HG02623 (cell line): ENCODE measurements around the gene SERINC2.

Experiments
- ATAC-seq: cut with Tn5 transposase; IDR thresholded peaks from one replicate; pipeline ENCODE4 v1.9.1; 2021; ENCODE audit warnings: moderate library complexity; ENCODE audit not compliant: unreplicated experiment

SERINC2 gene

DNA sequence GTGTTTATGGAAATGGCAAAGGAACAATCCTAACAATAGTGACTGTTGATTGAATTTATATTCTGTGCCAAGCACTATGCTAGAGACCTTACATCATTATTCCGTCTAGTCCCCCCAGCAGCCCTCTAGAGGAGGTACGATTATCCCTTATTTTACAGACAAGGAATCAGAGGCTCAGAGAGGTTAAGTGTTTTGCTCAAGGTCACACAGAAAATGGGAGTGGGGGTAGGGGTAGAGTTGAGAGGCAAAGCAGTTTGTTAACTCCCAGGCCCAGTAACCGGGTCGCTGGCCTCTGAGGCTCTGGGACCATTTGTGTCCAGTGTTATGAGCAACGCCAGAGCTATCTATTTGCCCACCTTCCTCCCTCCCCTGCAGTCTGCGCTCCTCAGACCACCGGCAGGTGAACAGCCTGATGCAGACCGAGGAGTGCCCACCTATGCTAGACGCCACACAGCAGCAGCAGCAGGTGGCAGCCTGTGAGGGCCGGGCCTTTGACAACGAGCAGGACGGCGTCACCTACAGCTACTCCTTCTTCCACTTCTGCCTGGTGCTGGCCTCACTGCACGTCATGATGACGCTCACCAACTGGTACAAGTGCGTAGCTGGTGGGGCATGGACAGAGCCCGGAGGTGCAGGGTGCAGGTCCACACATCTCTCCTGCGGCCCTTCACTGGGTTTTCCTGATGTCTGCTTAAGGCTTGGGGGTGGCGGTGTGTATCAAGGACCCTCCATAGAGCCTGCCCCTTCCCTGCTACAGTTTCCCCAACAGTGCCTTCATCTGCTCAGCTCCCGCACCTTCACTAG is 19.8 kb downstream of the SERINC2 start:
- ATAC-seq: no peak

DNA sequence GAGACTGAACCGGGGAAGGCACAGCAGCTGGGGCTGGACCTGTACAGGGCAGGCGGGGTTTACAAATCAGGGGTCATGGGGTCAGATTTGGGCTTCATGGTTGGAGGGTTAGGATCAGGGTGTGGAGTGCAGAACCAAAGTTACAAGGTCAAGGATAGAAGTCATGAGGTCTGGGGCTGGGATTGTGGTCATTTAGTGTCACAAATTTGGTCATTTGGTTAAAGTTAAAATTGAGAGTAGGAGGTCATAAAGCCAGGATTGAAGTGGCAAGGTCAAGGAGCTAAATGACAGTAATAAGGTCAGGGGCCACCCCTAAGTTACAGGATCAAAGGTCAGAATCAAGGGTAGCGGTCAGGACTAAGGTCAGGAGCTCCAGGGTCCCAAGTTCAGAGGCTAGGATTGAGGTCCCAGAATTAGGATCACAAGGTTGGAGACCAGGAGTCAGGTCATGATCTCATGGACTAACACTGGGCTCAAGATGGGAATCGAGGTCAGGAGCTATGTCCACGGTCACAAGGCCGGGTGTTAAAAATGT is 20.4 kb downstream of the SERINC2 start:
- ATAC-seq: no peak

DNA sequence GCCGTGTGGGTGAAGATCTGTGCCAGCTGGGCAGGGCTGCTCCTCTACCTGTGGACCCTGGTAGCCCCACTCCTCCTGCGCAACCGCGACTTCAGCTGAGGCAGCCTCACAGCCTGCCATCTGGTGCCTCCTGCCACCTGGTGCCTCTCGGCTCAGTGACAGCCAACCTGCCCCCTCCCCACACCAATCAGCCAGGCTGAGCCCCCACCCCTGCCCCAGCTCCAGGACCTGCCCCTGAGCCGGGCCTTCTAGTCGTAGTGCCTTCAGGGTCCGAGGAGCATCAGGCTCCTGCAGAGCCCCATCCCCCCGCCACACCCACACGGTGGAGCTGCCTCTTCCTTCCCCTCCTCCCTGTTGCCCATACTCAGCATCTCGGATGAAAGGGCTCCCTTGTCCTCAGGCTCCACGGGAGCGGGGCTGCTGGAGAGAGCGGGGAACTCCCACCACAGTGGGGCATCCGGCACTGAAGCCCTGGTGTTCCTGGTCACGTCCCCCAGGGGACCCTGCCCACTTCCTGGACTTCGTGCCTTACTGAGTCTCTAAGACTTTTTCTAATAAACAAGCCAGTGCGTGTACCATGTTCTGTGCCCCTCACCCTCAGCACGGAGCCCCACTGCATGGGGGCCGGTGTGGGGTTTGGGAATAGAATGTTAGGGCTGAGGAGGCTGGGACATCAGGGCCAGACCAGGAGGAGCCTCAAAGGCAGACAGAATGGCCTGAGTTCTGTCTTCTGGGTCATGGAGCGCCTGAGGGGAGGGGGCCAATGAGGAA is 21.3 kb downstream of the SERINC2 start:
- no peak for ATAC-seq

DNA sequence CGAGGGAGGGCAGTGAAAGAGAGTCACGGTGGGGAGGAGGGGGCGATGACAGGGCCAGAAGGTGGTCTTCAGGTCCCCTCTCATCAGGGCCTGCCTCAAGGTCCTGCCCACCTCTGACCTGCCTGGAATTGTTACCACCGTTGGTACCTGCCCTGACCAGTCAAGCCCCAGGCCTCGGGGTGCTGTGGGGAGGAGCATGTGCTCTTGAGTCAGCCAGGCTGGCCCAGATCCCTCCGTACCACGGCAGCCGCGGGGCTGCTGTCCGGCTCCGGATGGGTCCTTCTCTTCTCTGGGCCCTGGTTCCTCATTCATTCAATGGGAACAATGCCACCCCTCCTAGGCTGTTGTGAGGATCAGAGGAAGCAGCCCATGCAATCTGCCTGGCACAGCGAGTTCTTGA is 22.0 kb downstream of the SERINC2 start:
- no peak for ATAC-seq

DNA sequence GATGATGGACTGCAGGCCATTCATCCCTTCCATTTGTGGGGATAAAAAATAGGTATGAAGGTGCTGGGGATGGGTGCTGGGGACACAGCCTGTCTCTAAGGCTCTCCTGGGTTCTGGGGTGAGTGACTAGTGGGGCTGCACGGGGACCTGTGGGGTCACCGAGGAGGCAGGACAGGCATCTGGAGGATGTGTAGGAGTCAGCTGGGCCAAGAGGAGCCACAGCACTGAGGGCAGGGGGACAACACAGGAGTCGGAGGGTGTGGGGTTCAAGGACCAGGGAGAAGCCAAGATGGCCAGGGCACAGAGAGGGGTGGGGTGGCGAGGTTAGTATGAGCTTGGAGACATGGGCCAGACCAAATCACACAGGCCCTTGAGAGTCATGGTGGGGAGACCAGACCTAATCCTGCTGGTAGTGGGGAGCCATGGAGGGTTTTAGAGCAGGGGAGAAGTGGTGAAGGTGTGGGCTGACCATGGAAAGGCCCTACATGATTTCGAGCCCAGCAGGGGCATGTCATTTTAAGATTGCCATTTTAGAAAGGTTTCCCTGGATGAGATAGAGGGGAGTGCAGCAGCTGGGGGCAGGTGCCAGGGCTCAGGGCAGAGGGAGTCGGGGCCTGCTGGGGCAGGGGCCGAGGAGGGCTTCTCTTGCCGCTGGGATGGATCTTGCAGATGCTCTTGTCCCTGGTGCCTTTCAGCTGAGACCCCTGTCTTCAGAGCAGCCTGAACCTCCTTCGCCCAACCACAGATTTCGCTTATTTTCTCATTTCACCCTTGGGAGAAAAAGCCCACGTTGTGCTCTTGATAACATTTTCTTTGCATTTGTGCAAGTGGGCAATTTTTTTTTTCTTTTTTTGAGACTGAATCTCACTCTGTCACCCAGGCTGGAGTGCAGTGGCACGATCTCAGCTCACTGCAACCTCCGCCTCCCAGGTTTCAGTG is 22.7 kb downstream of the SERINC2 start:
- ATAC-seq: no peak

DNA sequence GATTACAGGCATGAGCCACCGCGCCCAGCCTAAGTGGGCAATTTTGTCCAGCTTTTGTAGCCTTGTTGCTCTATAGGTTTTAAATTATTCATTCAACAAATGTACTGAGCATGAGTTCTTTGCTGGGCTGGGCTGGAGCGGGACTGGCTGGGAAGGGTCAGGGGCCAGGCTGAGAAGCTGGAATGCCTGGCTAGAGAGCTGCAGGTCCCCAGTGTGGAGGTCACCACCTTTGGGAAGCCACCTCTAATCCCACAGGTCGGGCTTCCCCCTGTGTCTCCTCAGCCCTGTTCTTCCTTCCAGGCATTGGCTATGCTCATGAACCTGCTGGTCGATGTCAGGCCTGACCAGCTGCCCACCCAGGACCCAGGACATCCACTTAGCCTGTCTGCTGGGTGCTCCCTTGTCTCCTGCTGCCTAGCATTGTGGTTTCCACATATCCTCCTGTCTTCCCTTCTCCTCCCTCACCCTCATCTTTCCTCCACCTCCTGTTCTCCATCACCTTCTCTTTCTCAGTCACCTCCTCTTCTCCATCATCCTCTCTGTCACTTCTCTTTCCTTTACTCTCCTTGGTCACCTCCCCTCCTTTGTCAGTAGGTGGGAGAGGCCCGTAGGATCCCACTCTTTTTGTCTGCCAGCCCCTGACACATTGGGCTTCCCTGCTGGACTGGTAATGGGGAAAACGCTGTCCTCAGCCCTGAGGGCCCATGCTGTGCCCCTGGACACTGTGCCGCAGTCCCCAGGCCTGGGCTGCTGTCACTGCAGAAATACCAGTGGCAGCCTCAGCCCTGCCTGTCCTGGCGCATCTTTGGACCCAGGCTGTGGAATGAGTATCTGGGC is 23.8 kb downstream of the SERINC2 start:
- ATAC-seq: no peak

DNA sequence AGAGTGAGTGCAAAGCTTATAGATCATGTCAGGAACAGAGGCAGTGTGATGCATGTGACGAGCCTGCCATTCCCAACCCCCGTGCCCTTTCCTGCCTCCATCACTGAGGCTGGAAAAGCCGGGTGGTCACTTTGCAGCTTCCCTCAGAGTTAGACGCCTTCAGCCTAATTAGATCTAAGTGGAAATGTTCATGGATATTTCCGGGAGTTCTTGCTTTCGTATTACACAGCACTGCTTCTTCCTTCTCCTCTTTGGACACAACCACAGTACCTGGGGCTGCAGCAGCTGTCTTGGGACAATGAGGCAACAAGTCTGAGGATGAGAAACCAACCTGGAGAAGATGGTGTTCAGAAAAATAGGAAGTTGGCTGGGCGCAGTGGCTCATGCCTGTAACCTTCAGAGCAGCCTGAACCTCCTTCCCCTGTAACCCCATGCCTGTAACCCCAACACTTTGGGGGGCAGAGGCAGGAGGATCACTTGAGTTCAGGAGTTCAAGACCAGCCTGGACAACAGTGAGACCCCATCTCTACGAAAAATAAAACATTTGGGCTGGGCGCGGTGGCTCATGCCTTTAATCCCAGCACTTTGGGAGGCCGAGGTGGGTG is 24.5 kb downstream of the SERINC2 start:
- ATAC-seq: no peak

DNA sequence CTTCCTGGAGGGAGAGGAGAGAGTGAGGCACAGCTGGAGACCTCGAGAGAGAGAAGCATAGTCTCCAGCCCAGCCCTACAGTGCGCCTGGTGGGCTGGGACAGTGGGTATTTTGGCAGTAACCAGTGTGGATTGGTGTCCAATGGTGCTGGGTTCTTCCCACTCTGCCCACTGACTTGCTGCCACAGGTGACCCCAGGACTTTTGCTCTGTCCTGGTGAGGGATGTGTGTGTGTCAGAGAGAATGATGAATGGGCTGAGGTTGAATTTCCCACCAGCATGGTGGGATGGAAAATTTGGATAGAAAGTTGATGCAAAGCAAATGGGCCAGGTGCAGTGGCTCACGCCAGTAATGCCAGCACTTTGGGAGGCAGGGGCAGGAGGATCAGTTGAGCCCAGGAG is 26.3 kb downstream of the SERINC2 start:
- ATAC-seq: no peak

DNA sequence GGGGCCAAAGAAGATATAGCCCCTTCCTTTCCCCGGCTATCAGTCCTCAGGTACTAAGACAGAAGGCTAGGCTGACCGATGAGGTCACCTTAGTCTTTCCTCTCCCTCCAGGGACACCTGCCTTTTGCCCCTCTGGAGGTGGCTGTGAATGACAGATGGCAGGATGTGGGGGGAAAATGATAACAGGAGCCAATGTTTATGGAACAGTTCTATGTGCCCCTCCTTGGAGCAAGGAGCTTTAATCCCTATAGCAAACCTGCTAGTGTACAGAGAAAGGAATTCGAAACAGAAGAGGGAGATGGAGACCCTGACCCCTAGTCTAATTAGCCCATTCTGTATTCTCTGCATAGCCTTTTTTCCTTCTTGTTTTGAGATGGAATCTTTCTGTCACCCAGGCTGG is 28.1 kb downstream of the SERINC2 start:
- no peak for ATAC-seq

DNA sequence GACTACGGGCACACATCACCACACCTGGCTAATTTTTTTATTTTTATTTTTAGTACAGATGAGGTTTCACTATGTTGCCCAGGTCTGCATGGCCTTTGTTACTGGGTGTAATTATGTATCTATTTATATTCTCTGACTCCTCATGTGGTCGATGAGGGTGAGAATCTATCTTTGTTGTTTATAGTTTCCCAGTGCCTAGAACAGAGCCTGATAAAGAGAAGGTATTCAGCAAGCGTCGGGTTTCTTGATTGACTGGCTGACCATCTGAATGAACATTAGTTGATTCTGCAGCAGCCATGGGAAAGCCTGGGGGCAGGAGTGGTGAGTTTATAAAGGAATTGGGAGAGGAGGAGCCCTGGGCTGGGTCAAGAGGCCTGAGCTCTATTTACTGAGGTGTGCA is 28.5 kb downstream of the SERINC2 start:
- no peak for ATAC-seq

DNA sequence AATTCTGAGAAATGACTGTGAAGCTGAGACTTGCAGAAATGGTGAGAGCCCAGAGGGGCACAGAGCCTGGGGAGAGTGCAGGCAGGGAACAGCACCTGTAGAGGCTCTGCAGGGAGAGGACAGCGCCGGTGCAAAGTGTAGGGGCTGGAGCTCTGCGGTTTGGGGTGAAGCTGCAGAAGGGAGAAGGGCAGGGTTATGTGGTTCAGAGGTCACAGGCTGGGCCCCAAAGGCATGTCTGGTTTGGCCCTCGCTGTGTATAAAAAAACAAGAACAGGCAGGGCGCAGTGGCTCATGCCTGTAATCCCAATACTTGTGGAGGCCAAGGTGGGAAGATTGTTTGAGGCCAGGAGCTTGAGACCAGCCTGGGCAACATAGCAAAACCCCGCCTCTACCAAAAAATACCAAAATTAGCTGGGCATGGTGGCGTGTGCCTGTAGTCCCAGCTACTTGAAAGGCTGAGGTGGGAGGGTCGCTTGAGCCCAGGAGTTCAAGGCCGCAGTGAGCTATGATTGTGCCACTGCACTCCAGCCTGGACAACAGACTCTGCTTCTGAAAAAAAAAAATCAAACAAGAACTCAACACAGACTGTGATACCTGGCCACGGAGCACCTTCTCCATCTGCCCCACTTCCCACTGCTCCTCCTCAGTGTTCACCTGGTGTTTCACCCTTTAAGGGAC is 29.1 kb downstream of the SERINC2 start:
- ATAC-seq: no peak

DNA sequence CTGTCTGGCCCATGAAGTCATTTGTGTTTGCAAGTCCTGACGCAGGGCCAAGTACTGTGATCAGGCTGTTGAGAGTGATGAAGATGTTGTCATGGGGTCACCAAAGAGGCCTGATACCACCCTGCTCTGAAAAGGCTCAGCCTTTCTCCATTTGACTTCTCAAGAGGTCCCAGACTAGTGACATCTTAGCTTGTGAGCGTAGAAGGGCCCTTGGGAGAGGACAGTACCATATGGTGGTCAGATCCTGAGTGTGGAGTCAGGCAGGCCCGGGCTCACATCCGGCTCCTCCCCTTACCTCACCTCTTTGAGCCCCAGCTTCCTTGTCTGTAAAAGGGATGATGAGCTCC is 29.6 kb downstream of the SERINC2 start:
- ATAC-seq: no peak

DNA sequence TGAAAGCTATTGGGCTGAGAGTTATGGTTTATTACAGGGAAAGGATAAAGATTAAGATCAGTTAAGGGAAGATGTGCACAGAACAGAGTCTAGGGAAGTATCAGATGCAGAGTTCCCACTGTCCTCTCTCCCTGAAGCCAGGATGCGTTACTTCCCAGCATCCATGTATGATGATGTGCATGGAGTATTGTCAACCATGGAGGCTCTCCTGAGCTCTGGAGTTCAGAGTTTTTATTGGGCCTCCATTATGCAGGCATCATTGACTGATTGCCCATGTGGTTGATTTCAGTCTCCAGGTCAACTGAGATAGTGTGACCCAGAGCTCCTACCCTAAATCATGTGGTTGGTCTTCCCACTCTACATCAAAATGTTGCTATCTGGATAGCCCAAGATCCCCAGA is 30.7 kb downstream of the SERINC2 start:
- no peak for ATAC-seq

DNA sequence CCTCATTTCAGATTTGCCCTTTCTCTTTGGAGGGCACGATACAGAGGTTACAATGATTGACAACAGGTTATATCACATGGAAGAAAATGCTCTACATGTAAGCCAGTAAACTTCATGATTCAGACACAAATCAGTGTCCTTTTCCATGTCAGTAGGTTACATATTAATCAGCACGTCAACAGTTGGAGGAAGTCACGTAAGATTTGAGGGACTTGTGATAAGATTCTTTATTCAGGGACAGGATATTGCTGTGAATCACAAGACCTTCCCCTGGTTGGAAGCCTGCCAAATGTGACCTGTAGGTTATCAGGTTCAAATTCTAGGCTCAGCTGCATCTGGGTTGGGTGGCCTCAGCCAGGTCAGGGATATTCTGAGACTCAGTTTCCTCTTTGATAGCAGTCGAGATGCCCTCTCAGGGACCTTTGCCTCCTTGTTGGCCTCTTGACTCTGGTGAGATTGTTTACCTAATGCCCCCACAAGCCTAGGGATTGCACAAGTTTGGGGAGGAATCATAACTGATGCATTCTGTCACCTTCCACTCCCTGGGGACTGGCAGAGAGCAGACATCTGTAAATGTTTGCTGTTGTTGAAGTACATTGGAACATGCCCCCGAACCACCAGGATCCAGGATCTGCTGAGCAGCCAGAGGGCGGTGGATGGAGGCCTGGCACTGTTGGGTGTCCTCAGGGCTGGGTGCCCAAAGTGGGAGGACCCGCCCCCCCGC is 31.9 kb downstream of the SERINC2 start:
- ATAC-seq: no peak

DNA sequence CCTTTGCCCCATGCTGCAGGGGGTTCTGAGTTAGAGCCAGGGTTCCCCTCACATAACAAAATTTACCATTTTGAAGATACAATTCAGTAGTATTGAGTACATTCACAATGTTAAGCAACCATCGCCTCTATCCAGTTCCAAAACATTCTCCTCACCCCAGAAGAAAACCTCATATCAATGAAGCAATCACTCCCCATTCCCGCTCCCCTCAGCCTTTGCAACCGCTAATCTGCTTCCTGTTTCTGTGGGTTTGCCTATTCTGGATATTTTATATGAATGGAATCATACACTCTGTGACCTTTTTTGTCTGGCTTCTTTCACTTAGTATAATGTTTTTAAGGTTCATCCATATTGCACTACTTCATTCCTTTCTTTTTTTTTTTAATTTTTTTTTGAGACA is 32.9 kb downstream of the SERINC2 start:
- no peak for ATAC-seq

DNA sequence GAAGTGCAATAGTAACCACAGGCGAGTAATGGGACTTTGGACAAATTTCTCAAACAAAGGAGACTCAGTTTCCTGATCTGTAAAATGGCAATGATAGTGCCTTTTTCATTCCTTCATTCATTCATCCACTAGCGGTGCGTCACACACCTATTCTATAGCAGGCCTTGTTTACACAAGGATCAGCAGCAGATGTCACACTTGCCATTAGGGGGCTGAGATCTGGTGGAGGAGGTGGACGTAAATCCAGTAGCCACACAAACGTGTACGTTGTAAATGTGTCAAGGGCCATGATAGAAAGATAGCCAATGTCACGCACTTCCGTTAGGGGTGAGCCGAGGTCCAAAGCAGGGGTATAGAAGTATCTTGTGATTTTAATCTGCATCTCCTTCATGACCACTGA is 34.2 kb downstream of the SERINC2 start:
- ATAC-seq: no peak

DNA sequence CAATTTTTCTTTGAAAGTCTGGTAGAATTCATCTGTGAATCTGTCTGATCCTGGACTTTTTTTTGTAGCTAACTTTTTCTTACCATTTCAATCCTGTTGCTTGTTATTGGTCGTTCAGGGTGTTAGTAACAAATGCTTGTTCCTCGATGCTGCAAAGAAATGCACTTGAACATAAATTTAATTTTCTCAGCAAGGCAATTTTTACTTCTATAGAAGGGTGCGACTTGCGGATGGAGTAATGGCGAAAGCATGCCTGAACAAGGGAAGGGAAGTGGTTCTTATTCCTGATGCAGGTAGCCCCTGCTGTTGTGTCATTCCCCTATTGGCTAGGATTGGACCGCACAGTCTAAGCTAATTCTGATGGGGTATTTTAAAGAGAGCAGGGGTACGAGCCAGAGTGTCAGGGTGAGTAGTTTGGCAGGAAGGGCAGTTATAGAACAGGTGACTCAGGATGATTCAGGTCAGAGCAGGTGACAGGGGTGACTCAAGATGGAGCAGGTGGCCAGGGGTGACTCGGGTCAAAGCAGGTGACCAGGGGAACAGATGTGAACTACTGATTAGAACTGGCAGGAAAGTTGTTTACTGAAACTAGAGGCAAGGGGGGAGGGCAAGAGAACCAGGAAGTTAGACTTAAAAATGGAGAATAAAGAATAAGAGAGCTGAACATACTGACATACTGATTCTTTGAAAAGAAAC is 40.5 kb downstream of the SERINC2 start:
- no peak for ATAC-seq

DNA sequence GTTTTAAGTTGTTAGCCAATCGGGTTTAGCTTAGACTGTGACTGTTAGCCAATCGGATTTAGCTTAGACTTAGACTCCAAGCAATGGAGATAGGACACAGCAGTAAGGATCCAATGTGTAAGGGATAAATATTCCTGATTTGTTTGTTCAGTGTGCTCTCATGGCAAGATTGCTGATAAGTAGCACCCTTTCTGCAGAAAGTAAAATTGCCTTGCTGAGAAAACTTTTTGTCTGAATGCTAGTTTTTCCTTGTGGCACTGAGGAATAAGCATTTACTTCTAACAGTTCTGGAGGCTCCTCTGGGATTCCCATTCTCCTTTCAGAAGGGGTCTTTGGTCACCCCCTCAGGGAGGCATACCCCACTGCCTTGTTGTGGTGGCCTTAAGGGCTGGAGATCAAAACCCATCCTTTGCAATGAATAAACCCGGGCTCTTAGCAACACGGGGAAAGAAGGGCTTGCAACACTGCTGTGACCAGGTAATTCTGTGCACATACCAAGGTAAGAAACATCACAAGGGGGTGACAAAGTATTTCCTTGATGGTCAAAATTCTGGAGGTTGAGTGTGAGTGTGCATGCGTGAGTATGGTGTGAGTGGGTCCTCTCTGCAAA is 45.4 kb downstream of the SERINC2 start:
- ATAC-seq: no peak
